Epithelial cell of esophagus (primary cell): ENCODE data around the gene DMGDH.

Experiments
- DNase-seq: peaks from one replicate; pipeline ENCODE4 v3.0.0; 2010; ENCODE audit warnings: low read depth
- H3K4me3 ChIP-seq: 2 replicates; pipeline ENCODE4 v1.5.1; 2011; ENCODE audit warnings: mild to moderate bottlenecking, low read length, control low read depth
- TF ChIP-seq, protein P1 (sequence below): IDR thresholded peaks from 2 replicates; pipeline ENCODE4 v1.5.1; 2011; ENCODE audit warnings: low read depth, mild to moderate bottlenecking, low read length, control low read depth, inconsistent platforms; ENCODE audit not compliant: insufficient read depth; ENCODE audit errors: missing control alignments

Gene DMGDH

DNA sequence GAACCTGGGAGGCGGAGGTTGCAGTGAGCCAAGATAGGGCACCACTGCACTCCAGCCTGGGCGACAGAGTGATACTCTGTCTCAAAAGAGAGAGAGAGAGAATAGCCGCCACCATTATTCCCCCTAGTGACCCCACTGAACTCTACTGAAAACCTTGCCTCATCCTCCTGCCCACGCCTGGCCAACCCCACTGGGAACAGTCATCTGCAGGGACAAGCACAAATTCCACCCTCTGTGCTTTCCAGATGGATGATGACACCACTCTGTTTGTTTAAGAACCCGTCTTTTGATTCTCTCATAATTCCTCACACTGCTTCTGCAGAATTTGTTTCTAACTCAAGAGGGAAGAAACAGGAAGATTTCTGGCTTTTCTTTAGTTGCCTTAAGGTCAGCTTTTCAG is 12.3 kb upstream of the DMGDH start:
- peak; percentile 63 for DNase-seq
- H3K4me3 ChIP-seq: no peak overlapping the region
- TF ChIP-seq, protein P1, sequence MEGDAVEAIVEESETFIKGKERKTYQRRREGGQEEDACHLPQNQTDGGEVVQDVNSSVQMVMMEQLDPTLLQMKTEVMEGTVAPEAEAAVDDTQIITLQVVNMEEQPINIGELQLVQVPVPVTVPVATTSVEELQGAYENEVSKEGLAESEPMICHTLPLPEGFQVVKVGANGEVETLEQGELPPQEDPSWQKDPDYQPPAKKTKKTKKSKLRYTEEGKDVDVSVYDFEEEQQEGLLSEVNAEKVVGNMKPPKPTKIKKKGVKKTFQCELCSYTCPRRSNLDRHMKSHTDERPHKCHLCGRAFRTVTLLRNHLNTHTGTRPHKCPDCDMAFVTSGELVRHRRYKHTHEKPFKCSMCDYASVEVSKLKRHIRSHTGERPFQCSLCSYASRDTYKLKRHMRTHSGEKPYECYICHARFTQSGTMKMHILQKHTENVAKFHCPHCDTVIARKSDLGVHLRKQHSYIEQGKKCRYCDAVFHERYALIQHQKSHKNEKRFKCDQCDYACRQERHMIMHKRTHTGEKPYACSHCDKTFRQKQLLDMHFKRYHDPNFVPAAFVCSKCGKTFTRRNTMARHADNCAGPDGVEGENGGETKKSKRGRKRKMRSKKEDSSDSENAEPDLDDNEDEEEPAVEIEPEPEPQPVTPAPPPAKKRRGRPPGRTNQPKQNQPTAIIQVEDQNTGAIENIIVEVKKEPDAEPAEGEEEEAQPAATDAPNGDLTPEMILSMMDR: no peak

DNA sequence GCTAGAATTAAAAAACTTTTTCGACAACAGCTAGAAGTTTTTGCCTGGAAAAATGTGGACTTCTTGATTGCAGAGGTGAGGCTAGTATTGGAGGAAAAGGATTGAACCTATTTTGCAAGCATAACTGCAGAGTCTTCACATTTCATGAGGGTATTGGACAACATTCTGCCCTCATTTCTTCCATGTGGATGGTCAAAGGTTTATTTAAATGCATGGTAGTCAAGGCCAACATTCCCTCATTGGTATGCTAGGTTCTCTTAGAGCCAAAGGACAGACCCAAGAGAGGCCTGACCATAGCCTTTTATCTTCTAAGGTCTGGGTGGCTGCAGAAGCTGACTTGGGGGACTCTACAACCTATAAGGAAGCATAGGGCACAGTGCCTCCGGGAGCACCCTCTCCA is 11.3 kb upstream of the DMGDH start:
- DNase-seq: no peak
- TF ChIP-seq, protein P1: no peak
- H3K4me3 ChIP-seq: no peak overlapping the region

DNA sequence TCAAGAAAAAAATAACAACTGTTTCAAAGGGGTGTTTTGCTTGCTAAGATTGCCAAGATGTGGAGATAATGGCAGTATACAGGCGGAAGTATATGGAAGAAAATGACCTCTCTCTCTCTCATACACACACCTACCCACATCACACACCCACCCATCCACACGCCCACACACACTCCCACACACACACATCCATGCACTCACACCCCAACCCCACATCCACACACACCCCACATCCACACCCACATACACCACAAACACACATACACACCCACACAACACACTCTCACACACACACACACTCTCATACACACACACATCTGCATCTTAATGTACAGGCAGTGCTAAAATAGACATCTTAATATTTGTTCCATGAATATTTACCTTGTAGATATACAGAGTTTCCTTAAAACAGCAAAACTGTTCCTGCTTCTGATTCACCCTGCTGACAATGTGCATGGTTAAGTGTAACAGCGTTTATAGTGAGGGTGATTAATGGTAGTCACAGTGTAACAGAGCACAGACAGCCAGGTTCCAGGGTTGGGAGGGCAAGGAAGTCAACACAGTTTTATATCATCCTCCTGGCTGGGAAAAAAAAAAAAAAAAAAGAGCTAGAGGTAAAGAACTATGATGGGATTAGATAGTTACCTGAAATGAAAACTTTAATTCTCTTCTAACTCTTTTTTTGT is 8.3 kb upstream of the DMGDH start:
- TF ChIP-seq, protein P1: no peak
- no peak overlapping the region for H3K4me3 ChIP-seq
- peak; percentile 40 for DNase-seq

DNA sequence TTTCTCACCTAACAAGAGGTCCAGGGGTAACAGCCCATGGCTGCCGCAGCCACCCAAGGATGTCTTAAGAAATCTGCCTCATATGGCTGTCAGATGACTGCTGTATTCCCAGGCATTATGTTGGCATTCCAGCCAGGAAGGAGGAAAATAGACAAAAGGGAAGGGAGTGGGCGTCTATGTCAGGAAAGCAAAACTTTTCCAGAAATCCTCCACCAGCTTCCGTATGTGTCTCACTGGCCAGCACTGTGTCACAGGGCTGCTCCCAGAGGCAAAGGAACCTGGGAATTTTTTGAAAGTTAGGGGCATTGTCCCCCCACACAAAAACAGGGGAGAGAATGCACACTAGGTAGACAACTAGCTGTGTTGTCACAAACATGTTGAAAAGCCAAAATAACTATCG is 7.3 kb upstream of the DMGDH start:
- TF ChIP-seq, protein P1: no peak
- no peak overlapping the region for H3K4me3 ChIP-seq
- no peak for DNase-seq

DNA sequence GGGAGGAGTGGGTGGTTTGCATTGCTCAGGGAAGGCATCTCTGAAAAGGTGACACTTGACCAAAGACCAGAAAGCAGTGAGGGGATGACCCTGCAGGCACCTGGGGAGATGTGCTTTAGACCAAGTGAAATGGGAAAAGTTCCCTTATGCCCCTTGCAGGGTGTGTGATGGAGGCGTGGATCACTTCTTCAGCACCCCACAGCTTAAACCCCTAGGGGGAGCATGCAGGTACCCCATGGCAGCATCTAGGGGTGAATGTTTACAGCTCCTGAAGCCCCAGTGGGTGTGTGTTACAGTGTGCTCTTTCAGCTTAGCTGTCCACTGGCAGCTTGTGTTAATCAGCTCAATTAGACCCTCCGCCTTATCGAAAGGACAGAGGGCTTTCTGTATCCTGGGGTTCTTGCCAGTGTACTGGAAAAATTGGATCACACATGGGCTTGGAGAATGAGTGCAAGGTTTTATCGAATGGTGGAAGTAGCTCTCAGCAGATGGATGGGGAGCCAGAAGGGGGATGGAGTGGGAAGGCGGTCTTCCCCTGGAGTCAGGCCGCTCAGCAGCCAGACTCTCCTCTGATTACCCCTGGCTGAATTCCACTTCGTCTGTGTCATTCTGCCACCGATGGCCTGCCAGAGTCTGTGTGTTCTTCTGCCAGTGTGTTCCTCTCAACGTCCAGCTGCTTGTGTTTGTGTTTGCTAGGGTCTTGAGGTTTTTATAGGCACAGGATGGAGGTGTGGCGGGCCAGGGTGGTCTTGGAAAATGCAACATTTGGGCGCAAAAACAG is 6.4 kb upstream of the DMGDH start:
- H3K4me3 ChIP-seq: no peak overlapping the region
- TF ChIP-seq, protein P1: no peak
- DNase-seq: no peak

DNA sequence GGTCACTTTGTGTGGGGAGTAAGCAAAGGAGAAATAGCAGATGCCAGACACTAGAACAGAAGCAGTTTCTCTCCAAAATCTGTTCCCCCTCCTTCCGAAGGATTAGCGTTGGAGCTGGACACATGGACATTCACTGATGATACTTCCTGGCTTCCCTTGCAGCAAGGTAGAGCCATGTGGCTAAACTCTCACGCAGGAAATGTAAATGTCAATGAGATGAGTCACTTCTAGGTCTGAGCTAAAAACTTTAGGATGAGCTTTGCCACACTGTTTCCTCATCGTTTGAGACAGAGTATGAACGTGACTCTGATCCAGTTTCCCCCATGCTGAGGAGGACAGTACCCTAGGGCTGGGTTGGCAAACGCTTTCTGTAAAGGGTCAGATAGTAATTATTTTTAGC is 5.2 kb upstream of the DMGDH start:
- TF ChIP-seq, protein P1: no peak
- DNase-seq: peak; percentile 76

DNA sequence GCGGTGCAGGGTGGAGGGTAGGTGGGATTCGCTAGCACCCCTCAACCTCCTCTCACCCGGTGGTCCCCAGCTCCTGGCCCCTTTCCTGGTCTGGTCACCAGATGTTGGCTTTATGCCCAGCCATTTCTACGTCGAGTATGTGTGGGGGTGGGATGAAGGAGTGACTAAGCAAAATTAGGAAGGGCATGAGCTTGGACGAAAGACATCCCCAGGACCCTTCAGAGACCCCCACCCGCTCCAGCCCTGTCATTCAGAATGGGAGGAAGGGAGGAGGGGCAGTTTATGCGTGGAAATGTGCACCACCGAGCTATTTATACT is 835 bp upstream of the DMGDH start:
- H3K4me3 ChIP-seq: no peak overlapping the region
- DNase-seq: no peak
- TF ChIP-seq, protein P1: no peak

More for the DNA sequence above, 5.2 kb upstream of the DMGDH start:
- no peak overlapping the region for H3K4me3 ChIP-seq
